Measurements from ENCODE around the gene SHOC2. TPM values are rescaled to one million over a fixed set of nuclear protein-coding genes. Genes with fewer than 3 reads are reported as not detected.

SHOC2 gene
- total RNA-seq, 2 experiments from 2014 or later, result 43.2 to 45.6 TPM

DNA sequence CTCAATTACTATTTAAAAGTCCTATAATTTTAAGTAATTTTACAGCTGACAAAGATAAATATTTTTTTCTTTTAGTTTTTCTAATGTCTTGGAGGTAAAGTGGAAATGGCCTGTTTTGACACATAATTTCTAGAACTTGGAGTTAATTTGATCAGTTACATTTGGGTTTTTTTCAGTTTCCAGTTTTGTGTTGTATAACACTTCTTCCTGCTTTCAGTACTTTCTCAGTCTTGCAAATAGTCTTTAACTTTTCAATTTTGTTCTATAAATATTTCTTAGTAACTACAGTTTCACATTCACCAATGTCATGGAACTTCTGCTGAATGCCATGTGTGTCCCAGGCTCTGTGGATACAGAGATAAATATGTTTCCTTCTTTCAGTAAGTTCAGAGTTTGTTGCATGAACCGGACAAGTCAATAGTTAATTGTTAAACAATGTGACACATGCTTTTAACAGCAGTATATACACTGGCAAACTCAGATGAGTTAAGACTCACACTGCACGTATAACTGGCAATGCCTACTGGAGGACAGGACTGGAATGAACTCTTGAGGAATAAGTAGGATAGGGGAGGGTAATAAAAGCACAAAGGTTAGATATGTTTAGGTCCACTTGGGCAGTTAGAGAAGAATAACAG lies 4.6 kb downstream of the SHOC2 start:
- ChIA-PET POLR2A (no interaction called here), CTCF (no interaction called here)
- H3K4me3 Mint-ChIP-seq, result no peak overlapping the region

GRCh38 chr10:110927461-110927860 lies 8.1 kb downstream of the SHOC2 start:
- POLR2A ChIA-PET, result interaction anchor here (0.9 to 2.0 kb wide), 2 partner anchors 9 to 29 kb away, joined by 3 to 13 read pairs; partner anchors contain the start of genes BBIP1 and SHOC2
- H3K27ac Mint-ChIP-seq, result no peak overlapping the region
- H3K4me1 Mint-ChIP-seq, result peaks cover 25% of the 10 kb centered on the region
- DNase-seq, result no peak
- CTCF ChIA-PET, result interaction anchor here (1.7 kb wide), 1 partner anchor 9 kb away, joined by 5 read pairs; the partner anchor contains the start of genes BBIP1 and SHOC2
- no peaks in the 10 kb centered on the region for H3K27me3 Mint-ChIP-seq
- no peak overlapping the region for H3K4me3 Mint-ChIP-seq
- peaks cover 7% of the 10 kb centered on the region for H3K36me3 Mint-ChIP-seq (ENCODE audit: low read depth)
- H3K9me3 Mint-ChIP-seq, result no peaks in the 10 kb centered on the region

More for the DNA sequence above, 4.6 kb downstream of the SHOC2 start:
- no peak overlapping the region for H3K27ac Mint-ChIP-seq
- H3K4me1 Mint-ChIP-seq, result peaks cover 41% of the 10 kb centered on the region
- H3K27me3 Mint-ChIP-seq, result no peaks in the 10 kb centered on the region
- H3K9me3 Mint-ChIP-seq, result no peaks in the 10 kb centered on the region
- peaks cover 9% of the 10 kb centered on the region for H3K36me3 Mint-ChIP-seq (ENCODE audit: low read depth)
- DNase-seq, result no peak

DNA sequence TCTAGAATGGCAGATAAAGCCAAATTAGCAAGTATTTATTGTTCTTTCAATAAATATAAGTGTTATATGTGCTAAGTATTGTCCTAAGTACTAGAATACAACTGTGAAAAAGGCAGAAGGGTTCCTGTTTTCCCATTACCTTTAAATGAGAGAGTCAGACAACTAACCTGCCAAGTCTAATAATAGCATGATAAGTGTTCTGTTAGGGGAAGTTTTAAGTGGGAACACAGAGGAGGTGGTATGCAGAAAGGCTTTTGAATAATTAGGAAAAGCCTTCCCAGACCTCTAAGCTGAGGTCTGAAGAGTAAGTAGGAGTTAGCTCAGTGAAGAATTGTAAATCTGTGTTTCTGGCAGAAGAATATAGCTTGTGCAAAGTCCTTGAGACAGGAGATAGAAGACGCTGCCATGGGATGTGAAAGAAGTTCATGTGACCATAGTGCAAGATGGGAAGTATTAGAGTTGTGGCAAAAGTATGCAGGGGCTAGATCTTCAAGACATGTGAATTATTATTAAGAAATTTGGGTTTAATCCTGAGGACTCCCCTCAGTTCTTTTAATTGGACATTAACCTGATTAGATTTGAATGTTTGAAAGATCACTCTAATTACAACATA lies 12.5 kb downstream of the SHOC2 start:
- CTCF ChIA-PET, result no interaction called here
- Mint-ChIP-seq H3K4me1 (peaks cover 2% of the 10 kb centered on the region), H3K27me3 (no peaks in the 10 kb centered on the region), H3K36me3 (ENCODE audit: low read depth) (peaks cover 7% of the 10 kb centered on the region), H3K27ac (no peak overlapping the region), H3K9me3 (no peaks in the 10 kb centered on the region), H3K4me3 (no peak overlapping the region)
- no peak for DNase-seq
- POLR2A ChIA-PET, result no interaction called here

- no peak overlapping the region for H3K27ac Mint-ChIP-seq
- H3K36me3 Mint-ChIP-seq (ENCODE audit: low read depth), result peaks cover 10% of the 10 kb centered on the region
- CTCF ChIA-PET, result no interaction called here
- no peaks in the 10 kb centered on the region for H3K27me3 Mint-ChIP-seq
- H3K9me3 Mint-ChIP-seq, result no peaks in the 10 kb centered on the region
- no peak overlapping the region for H3K4me3 Mint-ChIP-seq
- DNase-seq, result no peak
- POLR2A ChIA-PET, result no interaction called here
- H3K4me1 Mint-ChIP-seq, result no peaks in the 10 kb centered on the region
Observed at GRCh38 chr10:110932505-110933180, 13.2 kb downstream of the SHOC2 start.

DNA sequence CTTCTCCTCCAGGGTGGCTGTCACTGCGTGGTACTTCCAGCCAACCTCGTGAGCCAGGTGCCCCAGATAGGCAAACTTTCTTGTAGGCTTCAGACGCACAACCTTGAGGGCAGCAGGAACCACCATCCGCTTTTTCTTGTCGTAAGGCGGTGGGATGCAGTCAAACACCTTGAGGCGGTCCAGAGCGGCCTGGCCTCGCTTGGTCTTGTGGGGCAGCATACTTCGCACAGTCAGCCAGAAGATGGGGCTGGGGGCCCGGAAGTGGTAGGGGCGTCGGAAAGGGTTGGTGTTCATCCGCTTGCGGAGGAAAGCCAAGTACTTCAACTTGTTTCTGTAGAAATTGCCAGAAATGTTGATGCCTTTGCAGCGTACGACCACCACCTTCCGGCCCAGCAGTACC lies 17.4 kb downstream of the SHOC2 start:
- H3K27ac Mint-ChIP-seq, result no peak overlapping the region
- ChIA-PET CTCF (interaction anchor here (1.7 kb wide), 1 partner anchor 16 kb away, joined by 6 read pairs; no protein-coding TSS in a partner anchor), POLR2A (interaction anchor here (1.9 kb wide), 1 partner anchor 18 kb away, joined by 6 read pairs; the partner anchor contains the start of genes BBIP1 and SHOC2)
- H3K36me3 Mint-ChIP-seq (ENCODE audit: low read depth), result peaks cover 18% of the 10 kb centered on the region
- no peak overlapping the region for H3K4me3 Mint-ChIP-seq
- DNase-seq, result no peak
- H3K27me3 Mint-ChIP-seq, result no peaks in the 10 kb centered on the region
- H3K4me1 Mint-ChIP-seq, result no peaks in the 10 kb centered on the region
- peaks cover 3% of the 10 kb centered on the region for H3K9me3 Mint-ChIP-seq

DNA sequence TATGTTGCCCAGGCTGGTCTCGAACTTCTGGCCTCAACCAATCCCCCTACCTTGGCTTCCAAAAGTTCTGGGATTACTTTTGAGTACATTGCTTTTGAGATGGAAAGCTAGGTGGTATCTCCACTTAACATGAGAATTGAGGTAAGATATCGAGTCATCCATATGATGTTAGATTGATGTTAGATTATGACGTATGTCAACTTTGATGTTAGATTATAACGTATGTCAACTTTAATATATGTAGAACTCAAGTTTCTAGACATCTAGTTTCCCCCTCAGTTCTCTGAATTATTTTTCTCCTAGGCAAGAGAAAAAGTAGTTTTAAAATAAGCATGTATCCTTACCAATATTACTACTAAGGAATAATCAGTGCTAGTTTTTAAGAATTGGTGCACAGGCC lies 20.0 kb downstream of the SHOC2 start:
- Mint-ChIP-seq H3K27ac (no peak overlapping the region), H3K36me3 (ENCODE audit: low read depth) (peaks cover 42% of the 10 kb centered on the region)

DNA sequence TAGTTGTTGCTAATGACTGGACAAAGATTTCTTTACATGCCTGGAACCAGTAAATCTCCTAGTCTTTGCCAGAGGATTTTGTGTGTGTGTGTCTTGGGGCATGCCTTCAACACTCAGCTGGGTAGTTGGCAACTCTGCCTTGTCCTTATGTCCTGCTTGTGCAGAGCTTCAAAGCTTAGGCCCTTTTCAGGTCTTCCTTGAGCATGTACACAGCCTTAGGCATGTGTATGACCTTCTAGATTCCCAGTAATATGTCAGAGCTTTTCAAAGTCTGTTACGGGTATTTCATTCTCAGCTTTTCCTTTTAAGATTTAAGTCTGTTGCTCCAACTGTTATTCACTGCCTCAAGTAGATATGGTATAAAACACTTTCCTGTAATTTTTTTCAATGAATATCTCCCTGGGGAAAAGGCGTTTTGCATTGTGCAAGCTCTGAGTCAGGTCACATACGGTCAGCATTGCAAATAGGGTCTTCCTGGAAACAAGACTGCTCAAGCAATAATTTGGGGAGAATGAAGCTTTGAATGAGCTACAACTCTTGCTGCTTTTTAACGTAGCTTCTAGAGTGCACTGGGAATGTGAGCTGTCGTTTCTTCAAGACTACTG lies 25.5 kb downstream of the SHOC2 start:
- peaks cover 11% of the 10 kb centered on the region for H3K4me1 Mint-ChIP-seq
- peaks cover 53% of the 10 kb centered on the region for H3K36me3 Mint-ChIP-seq (ENCODE audit: low read depth)
- H3K27me3 Mint-ChIP-seq, result no peaks in the 10 kb centered on the region
- POLR2A ChIA-PET, result no interaction called here
- DNase-seq, result no peak
- CTCF ChIA-PET, result no interaction called here
- H3K27ac Mint-ChIP-seq, result no peak overlapping the region
- peaks cover 8% of the 10 kb centered on the region for H3K9me3 Mint-ChIP-seq
- H3K4me3 Mint-ChIP-seq, result no peak overlapping the region

More for the DNA sequence above, 20.0 kb downstream of the SHOC2 start:
- H3K27me3 Mint-ChIP-seq, result no peaks in the 10 kb centered on the region
- no peak for DNase-seq
- CTCF ChIA-PET, result no interaction called here
- H3K4me3 Mint-ChIP-seq, result no peak overlapping the region
- H3K9me3 Mint-ChIP-seq, result peaks cover 4% of the 10 kb centered on the region
- no peaks in the 10 kb centered on the region for H3K4me1 Mint-ChIP-seq
- POLR2A ChIA-PET, result interaction anchor here (0.9 kb wide), 1 partner anchor 20 kb away, joined by 3 read pairs; the partner anchor contains the start of genes BBIP1 and SHOC2

DNA sequence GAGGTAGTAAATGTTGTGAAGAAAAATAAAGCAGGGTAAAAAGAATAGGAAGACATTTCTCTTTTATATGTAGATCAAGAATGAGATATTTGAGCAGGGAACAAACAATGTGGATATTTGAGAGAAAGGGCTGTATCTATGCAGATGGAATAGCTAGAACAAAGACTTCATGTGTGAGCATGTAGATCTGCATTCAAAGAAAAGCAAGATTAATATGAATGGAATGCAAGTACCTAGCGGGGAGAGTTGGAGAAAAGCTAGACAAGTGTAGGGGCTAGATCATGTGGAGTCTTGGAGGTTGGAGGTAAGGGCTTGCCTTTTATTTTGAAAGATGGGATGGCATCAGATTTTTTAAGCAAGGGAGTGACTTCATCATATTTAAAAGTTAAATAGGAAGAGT lies 27.1 kb downstream of the SHOC2 start:
- no peak for DNase-seq
- no peak overlapping the region for H3K27ac Mint-ChIP-seq
- ChIA-PET POLR2A (no interaction called here), CTCF (interaction anchor here (0.7 kb wide), 1 partner anchor 17 kb away, joined by 3 read pairs; no protein-coding TSS in a partner anchor)
- H3K9me3 Mint-ChIP-seq, result peaks cover 5% of the 10 kb centered on the region
- H3K4me1 Mint-ChIP-seq, result peaks cover 11% of the 10 kb centered on the region
- H3K27me3 Mint-ChIP-seq, result no peaks in the 10 kb centered on the region
- H3K36me3 Mint-ChIP-seq (ENCODE audit: low read depth), result peaks cover 52% of the 10 kb centered on the region
- no peak overlapping the region for H3K4me3 Mint-ChIP-seq

- no peak for DNase-seq
- POLR2A ChIA-PET, result no interaction called here
- Mint-ChIP-seq H3K4me3 (no peak overlapping the region), H3K36me3 (ENCODE audit: low read depth) (peaks cover 50% of the 10 kb centered on the region), H3K27me3 (no peaks in the 10 kb centered on the region), H3K27ac (no peak overlapping the region), H3K4me1 (peaks cover 11% of the 10 kb centered on the region), H3K9me3 (peaks cover 5% of the 10 kb centered on the region)
- CTCF ChIA-PET, result interaction anchor here (0.7 kb wide), 1 partner anchor 16 kb away, joined by 3 read pairs; no protein-coding TSS in a partner anchor
Observed at GRCh38 chr10:110947061-110947595, 27.7 kb downstream of the SHOC2 start.

GRCh38 chr10:110951381-110951780 lies 32.0 kb downstream of the SHOC2 start:
- ChIA-PET POLR2A (no interaction called here), CTCF (no interaction called here)
- peaks cover 28% of the 10 kb centered on the region for H3K36me3 Mint-ChIP-seq (ENCODE audit: low read depth)
- no peak for DNase-seq
- H3K4me1 Mint-ChIP-seq, result peaks cover 8% of the 10 kb centered on the region
- no peaks in the 10 kb centered on the region for H3K27me3 Mint-ChIP-seq
- peaks cover 2% of the 10 kb centered on the region for H3K9me3 Mint-ChIP-seq
- no peak overlapping the region for H3K27ac Mint-ChIP-seq
- no peak overlapping the region for H3K4me3 Mint-ChIP-seq

- DNase-seq, result no peak
- peaks cover 13% of the 10 kb centered on the region for H3K36me3 Mint-ChIP-seq (ENCODE audit: low read depth)
- H3K4me1 Mint-ChIP-seq, result peaks cover 4% of the 10 kb centered on the region
- H3K27ac Mint-ChIP-seq, result no peak overlapping the region
- no peak overlapping the region for H3K4me3 Mint-ChIP-seq
- ChIA-PET CTCF (no interaction called here), POLR2A (no interaction called here)
- peaks cover 2% of the 10 kb centered on the region for H3K9me3 Mint-ChIP-seq
- H3K27me3 Mint-ChIP-seq, result no peaks in the 10 kb centered on the region
Observed at GRCh38 chr10:110957606-110958005, 38.2 kb downstream of the SHOC2 start.

- no peak for DNase-seq
- ChIA-PET POLR2A (no interaction called here), CTCF (interaction anchor here (0.6 kb wide), 1 partner anchor 1613 kb away, joined by 4 read pairs; no protein-coding TSS in a partner anchor)
- no peak overlapping the region for H3K27ac Mint-ChIP-seq
- H3K4me3 Mint-ChIP-seq, result no peak overlapping the region
- H3K9me3 Mint-ChIP-seq, result no peaks in the 10 kb centered on the region
- no peaks in the 10 kb centered on the region for H3K27me3 Mint-ChIP-seq
- peaks cover 9% of the 10 kb centered on the region for H3K36me3 Mint-ChIP-seq (ENCODE audit: low read depth)
- H3K4me1 Mint-ChIP-seq, result peaks cover 5% of the 10 kb centered on the region
Observed at GRCh38 chr10:110959379-110960332, 40.3 kb downstream of the SHOC2 start.
